Cardiac muscle cell (in vitro differentiated cells and primary cell): Measurements from ENCODE around the gene PRICKLE2. TPM values are rescaled to one million over a fixed set of nuclear protein-coding genes. Genes with fewer than 3 reads are reported as not detected.

Experiments
- DNase-seq, 2 donors: peaks; one replicate each; pipeline versions ENCODE4 v3.0.0 to v3.0.0-alpha.2; 2010 to 2017; ENCODE audit warnings: low read depth in 1 of 2, low spot score in 1 of 2
- H3K27ac ChIP-seq: fragments of 200-600 bp; sonication (generic); 2 replicates; pipeline ENCODE4 v1.5.1; 2016
- H3K27me3 ChIP-seq: fragments of 200-600 bp; sonication (generic); 2 replicates; pipeline ENCODE4 v1.6.0; 2016; ENCODE audit warnings: control low read depth
- H3K36me3 ChIP-seq: fragments of 200-600 bp; sonication (generic); 2 replicates; pipeline ENCODE4 v1.5.1; 2016; ENCODE audit warnings: control low read depth
- H3K4me1 ChIP-seq: fragments of 200-600 bp; sonication (generic); 2 replicates; pipeline ENCODE4 v1.8.1; 2017; ENCODE audit warnings: low read depth, mild to moderate bottlenecking, mixed run types
- H3K4me3 ChIP-seq: fragments of 200-600 bp; sonication (generic); 2 replicates; pipeline ENCODE4 v1.5.1; 2016; ENCODE audit warnings: mild to moderate bottlenecking
- H3K9me3 ChIP-seq: fragments of 200-600 bp; sonication (generic); 2 replicates; pipeline ENCODE4 v1.5.1; 2017; ENCODE audit warnings: low read depth, mild to moderate bottlenecking, control low read depth
- polyA plus RNA-seq: library from polyadenylated mRNA; unstranded; fragments of >200 nt; fragmentation: Nextera tagmentation; extraction: Ambion mirVana; gene quantifications from 2 replicates; pipeline ENCODE4 v1.2.1, GENCODE V29; 2016
- total RNA-seq: library from RNA; depleted of rRNA; stranded (reverse); fragments of >200 nt; gene quantifications from 2 replicates; pipeline ENCODE4 v1.2.3, GENCODE V29; 2016
- TF ChIP-seq, protein P1 (sequence below): IDR thresholded peaks from 2 replicates; pipeline ENCODE4 v1.5.1; 2012; ENCODE audit warnings: low read depth, mild to moderate bottlenecking, low read length

PRICKLE2 gene
- total and polyA plus RNA-seq, 2 experiments from 2014 or later: 4.3 to 11.7 TPM

DNA sequence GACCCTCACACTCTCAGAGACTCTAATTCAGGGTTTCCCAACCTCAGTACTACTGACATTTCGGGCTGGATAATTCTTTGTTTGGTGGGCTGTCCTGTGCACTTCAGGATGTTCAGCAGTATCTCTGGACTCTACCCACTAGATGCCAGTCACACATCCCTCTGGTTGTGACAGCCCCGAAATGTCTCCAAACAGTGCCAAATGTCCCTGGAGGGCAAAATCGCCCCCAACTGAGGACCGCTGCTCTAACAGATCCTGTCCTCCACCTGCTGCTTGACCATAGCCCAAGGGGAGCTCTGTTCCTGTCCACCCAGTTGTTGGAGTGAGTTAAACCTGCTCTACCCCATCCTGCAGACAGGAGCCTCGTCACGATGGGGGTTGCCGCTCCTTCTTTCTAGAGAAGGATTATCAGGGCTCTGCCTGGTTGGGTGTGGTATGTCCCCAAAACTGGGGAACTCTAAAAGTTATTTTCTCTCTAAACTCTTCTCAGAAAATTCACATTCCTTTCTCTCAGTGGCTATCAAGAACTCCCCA is 116.4 kb downstream of the PRICKLE2 start:
- no peaks in the 10 kb centered on the region for H3K36me3 ChIP-seq
- no peaks in the 10 kb centered on the region for H3K4me1 ChIP-seq
- DNase-seq: no peak
- H3K27me3 ChIP-seq: no peaks in the 10 kb centered on the region
- H3K9me3 ChIP-seq: no peaks in the 10 kb centered on the region
- TF ChIP-seq, protein P1, sequence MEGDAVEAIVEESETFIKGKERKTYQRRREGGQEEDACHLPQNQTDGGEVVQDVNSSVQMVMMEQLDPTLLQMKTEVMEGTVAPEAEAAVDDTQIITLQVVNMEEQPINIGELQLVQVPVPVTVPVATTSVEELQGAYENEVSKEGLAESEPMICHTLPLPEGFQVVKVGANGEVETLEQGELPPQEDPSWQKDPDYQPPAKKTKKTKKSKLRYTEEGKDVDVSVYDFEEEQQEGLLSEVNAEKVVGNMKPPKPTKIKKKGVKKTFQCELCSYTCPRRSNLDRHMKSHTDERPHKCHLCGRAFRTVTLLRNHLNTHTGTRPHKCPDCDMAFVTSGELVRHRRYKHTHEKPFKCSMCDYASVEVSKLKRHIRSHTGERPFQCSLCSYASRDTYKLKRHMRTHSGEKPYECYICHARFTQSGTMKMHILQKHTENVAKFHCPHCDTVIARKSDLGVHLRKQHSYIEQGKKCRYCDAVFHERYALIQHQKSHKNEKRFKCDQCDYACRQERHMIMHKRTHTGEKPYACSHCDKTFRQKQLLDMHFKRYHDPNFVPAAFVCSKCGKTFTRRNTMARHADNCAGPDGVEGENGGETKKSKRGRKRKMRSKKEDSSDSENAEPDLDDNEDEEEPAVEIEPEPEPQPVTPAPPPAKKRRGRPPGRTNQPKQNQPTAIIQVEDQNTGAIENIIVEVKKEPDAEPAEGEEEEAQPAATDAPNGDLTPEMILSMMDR: no peak
- no peak overlapping the region for H3K4me3 ChIP-seq
- H3K27ac ChIP-seq: no peak overlapping the region

DNA sequence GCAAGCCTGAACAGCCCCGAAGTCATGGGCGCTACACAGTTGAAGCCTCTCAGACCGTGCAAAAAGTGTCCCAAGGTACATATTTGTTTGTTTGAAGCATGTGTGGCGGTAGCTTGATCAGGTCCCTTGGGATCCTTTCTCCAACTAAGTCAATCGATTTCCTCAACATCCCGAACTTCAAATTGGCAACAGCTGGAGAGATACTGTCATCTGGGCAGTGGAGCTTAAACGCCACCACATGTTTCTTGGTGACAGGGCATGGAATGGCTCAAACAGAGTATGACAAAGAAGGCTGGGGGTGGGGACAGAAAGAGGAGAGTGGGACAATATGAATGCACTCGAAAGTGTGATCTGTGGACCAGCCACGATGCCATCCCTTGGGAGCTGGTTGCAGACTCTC is 117.0 kb downstream of the PRICKLE2 start:
- H3K4me1 ChIP-seq: no peaks in the 10 kb centered on the region
- no peaks in the 10 kb centered on the region for H3K36me3 ChIP-seq
- no peak overlapping the region for H3K27ac ChIP-seq
- H3K4me3 ChIP-seq: no peak overlapping the region
- no peaks in the 10 kb centered on the region for H3K9me3 ChIP-seq
- TF ChIP-seq, protein P1: no peak
- no peak for DNase-seq
- no peaks in the 10 kb centered on the region for H3K27me3 ChIP-seq

DNA sequence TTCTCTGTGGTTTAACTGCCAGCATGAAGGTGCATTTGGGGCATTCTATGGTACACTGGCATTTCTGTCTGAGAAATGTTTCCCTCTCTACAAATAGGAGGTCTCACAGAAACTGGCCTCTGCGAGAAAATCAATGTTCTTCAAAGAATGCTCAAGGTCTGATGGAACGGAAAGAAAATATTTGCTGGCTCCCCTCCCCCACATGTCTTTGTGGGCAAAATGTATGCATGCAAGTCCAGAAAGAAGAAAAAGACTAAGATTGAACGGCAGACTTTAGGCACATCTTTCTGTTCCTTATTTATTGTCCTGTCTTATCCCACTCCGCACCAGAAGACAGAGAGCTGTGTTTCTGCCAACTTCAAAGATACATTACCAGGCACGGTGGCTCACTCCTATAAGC is 118.1 kb downstream of the PRICKLE2 start:
- no peak overlapping the region for H3K4me3 ChIP-seq
- TF ChIP-seq, protein P1: no peak
- DNase-seq: no peak
- no peaks in the 10 kb centered on the region for H3K36me3 ChIP-seq
- H3K4me1 ChIP-seq: no peaks in the 10 kb centered on the region
- no peaks in the 10 kb centered on the region for H3K27me3 ChIP-seq
- H3K9me3 ChIP-seq: no peaks in the 10 kb centered on the region
- H3K27ac ChIP-seq: no peak overlapping the region

DNA sequence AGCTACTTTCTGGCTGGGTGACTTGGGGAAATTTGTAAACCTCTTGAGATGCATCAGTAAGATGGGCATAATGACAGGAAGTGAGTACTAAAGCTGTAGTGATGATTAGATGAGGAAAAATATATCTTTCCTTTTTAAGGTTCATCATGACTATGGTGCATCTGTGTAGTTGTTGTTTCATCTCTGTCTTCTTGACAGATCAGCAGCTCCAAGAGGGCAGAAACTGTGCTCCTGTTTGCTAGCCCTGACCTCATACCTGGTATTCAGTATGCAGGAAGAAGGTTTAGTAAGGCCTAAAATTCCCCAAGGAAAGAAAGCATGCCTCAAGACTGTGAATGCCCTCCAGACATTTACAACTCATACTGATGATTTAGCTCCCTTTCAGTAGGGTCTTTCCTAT is 119.5 kb downstream of the PRICKLE2 start:
- H3K4me3 ChIP-seq: no peak overlapping the region
- DNase-seq: no peak
- no peak overlapping the region for H3K27ac ChIP-seq
- H3K4me1 ChIP-seq: no peaks in the 10 kb centered on the region
- H3K27me3 ChIP-seq: no peaks in the 10 kb centered on the region
- H3K36me3 ChIP-seq: no peaks in the 10 kb centered on the region
- TF ChIP-seq, protein P1: no peak
- H3K9me3 ChIP-seq: no peaks in the 10 kb centered on the region

DNA sequence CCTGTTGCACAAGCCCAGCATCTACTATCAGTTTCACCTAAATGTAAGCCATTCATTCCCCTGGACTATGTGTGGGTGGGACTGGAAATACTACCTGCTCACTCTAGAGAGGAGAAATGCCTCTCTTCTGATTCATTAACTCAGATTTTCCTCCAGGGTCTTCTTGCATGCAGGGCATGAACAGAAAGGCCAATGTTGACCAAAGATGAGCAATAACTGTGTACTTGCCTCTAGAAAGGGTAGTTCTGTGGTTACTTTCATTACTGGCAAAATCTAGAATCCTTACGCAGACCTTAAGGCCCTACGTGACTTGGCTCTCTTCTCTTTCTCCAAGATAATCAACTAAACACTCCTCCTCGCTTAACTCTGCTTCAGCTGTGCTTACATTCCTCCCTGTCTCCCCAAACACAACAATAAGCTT is 120.6 kb downstream of the PRICKLE2 start:
- DNase-seq: peak in 1 of 2 donors; percentile 10
- no peaks in the 10 kb centered on the region for H3K36me3 ChIP-seq
- no peak overlapping the region for H3K4me3 ChIP-seq
- no peaks in the 10 kb centered on the region for H3K4me1 ChIP-seq
- no peak overlapping the region for H3K27ac ChIP-seq
- TF ChIP-seq, protein P1: no peak
- no peaks in the 10 kb centered on the region for H3K9me3 ChIP-seq
- no peaks in the 10 kb centered on the region for H3K27me3 ChIP-seq
